Calu3 (cell line): ENCODE measurements around the gene DDAH1. TPM values are rescaled to one million over a fixed set of nuclear protein-coding genes. Genes with fewer than 3 reads are reported as not detected.

Experiments
- BruUV-seq: library from RNA; stranded (reverse); fragments of 400-500 nt; replicated peaks from 2 replicates; lab custom pipeline; 2021; lab: Mats Ljungman, UMichigan
- CTCF ChIA-PET: fragments of 300-600 bp; sonication (Branson Sonifier 250); formaldehyde crosslinking; loops from one replicate; lab custom pipeline; 2022; ENCODE audit warnings: antibody characterized with exemption; lab: Charles Lee
- DNase-seq: peaks from one replicate; pipeline ENCODE4 v3.0.0; 2022
- H3K27ac Mint-ChIP-seq: one replicate; pipeline ENCODE4 v1.8.0; 2022; ENCODE audit warnings: mixed read lengths; ENCODE audit not compliant: unreplicated experiment
- H3K27me3 Mint-ChIP-seq: one replicate; pipeline ENCODE4 v1.8.0; 2022; ENCODE audit warnings: mixed read lengths; ENCODE audit not compliant: unreplicated experiment
- H3K36me3 Mint-ChIP-seq: one replicate; pipeline ENCODE4 v1.8.0; 2022; ENCODE audit warnings: mild to moderate bottlenecking, moderate library complexity, mixed read lengths; ENCODE audit not compliant: insufficient read depth, unreplicated experiment
- H3K4me1 Mint-ChIP-seq: one replicate; pipeline ENCODE4 v1.8.0; 2022; ENCODE audit warnings: mild to moderate bottlenecking, low read depth, mixed read lengths; ENCODE audit not compliant: unreplicated experiment
- H3K4me3 Mint-ChIP-seq: one replicate; pipeline ENCODE4 v1.8.0; 2022; ENCODE audit warnings: mild to moderate bottlenecking, low read depth, moderate library complexity, mixed read lengths; ENCODE audit not compliant: unreplicated experiment
- H3K9me3 Mint-ChIP-seq: one replicate; pipeline ENCODE4 v1.8.0; 2022; ENCODE audit warnings: low read depth, mixed read lengths; ENCODE audit not compliant: unreplicated experiment
- intact Hi-C: fragments of 100-400 bp; cut with micrococcal nuclease; formaldehyde crosslinking; loops from one replicate; pipeline ENCODE4 v1.10.0; 2022; ENCODE audit not compliant: unreplicated experiment
- total RNA-seq: library from RNA; stranded (reverse); gene quantifications from 2 replicates; pipeline ENCODE4 v1.2.3, GENCODE V29; 2022
- TF ChIP-seq, protein P1 (sequence below): fragments of 200-600 bp; IDR thresholded peaks from one replicate; pipeline ENCODE4 v1.8.0; 2022; ENCODE audit warnings: antibody characterized with exemption; ENCODE audit not compliant: unreplicated experiment

The DDAH1 gene
- total RNA-seq, 1 experiment from 2014 or later = 84.1 TPM

DNA sequence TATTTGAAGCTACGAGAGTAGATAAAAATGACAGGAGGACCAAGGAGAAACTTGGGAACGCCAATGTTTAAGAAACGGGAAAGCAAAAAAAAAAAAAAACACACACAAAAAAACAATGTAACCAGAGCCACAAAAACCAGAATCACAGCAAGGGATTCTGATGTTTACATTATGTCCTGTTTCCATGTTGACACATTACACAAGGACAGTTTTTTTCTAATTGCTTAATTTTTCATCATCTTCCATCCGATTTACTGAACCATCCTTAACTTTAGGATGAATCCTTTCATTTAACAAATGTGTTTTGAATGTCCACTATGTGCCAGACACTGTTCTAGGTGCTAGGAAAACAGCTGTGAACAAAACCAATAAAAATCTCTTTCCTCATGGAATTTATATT, 187.2 kb downstream of the DDAH1 start:
- Mint-ChIP-seq H3K4me1 (peaks cover 55% of the 10 kb centered on the region), H3K27ac (no peak overlapping the region), H3K27me3 (no peaks in the 10 kb centered on the region), H3K36me3 (peaks cover 51% of the 10 kb centered on the region), H3K9me3 (no peaks in the 10 kb centered on the region), H3K4me3 (no peak overlapping the region)
- no peak for DNase-seq
- no TSS peak for BruUV-seq
- TF ChIP-seq, protein P1, sequence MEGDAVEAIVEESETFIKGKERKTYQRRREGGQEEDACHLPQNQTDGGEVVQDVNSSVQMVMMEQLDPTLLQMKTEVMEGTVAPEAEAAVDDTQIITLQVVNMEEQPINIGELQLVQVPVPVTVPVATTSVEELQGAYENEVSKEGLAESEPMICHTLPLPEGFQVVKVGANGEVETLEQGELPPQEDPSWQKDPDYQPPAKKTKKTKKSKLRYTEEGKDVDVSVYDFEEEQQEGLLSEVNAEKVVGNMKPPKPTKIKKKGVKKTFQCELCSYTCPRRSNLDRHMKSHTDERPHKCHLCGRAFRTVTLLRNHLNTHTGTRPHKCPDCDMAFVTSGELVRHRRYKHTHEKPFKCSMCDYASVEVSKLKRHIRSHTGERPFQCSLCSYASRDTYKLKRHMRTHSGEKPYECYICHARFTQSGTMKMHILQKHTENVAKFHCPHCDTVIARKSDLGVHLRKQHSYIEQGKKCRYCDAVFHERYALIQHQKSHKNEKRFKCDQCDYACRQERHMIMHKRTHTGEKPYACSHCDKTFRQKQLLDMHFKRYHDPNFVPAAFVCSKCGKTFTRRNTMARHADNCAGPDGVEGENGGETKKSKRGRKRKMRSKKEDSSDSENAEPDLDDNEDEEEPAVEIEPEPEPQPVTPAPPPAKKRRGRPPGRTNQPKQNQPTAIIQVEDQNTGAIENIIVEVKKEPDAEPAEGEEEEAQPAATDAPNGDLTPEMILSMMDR = no peak
- intact Hi-C loops = no loop called here
- CTCF ChIA-PET = interaction anchor here (1.0 kb wide), 1 partner anchor 303 kb away, joined by 5 read pairs; the partner anchor contains the start of gene CCN1

- no peak for DNase-seq
- Mint-ChIP-seq H3K27ac (peak overlapping the region; percentile 10), H3K9me3 (no peaks in the 10 kb centered on the region), H3K4me1 (peaks cover 53% of the 10 kb centered on the region), H3K4me3 (peak overlapping the region; percentile 86), H3K36me3 (peaks cover 54% of the 10 kb centered on the region), H3K27me3 (no peaks in the 10 kb centered on the region)
- CTCF ChIA-PET = interaction anchor here (0.7 to 2.1 kb wide), 8 partner anchors 8 to 332 kb away, joined by 3 to 11 read pairs (median 4); partner anchors contain the start of genes C1orf52 and CCN1
- TF ChIP-seq, protein P1 = no peak
- intact Hi-C loops = no loop called here
- BruUV-seq = TSS peak; percentile 61
These were observed 187.8 kb downstream of the DDAH1 start for GRCh38 chr1:85276978-85277639.

- H3K27me3 Mint-ChIP-seq = no peaks in the 10 kb centered on the region
- peak within 1 kb of the TSS; percentile 10 for H3K27ac Mint-ChIP-seq
- TF ChIP-seq, protein P1 = no peak
- H3K4me3 Mint-ChIP-seq = peak within 1 kb of the TSS; percentile 86
- H3K9me3 Mint-ChIP-seq = no peaks in the 10 kb centered on the region
- BruUV-seq = no TSS peak
- H3K36me3 Mint-ChIP-seq = peaks cover 58% of the 10 kb centered on the region
- H3K4me1 Mint-ChIP-seq = peaks cover 52% of the 10 kb centered on the region
- peak; percentile 98 for DNase-seq
- intact Hi-C loops = no loop called here
- CTCF ChIA-PET = interaction anchor here (0.7 to 2.1 kb wide), 10 partner anchors 9 to 381 kb away, joined by 3 to 11 read pairs (median 4); partner anchors contain the start of gene C1orf52
These were observed 188.6 kb downstream of the DDAH1 start, which contains the start of gene BCL10 for GRCh38 chr1:85276215-85276977. Gene BCL10 (minus strand): TSS chr1:85276632. CDS start chr1:85276352, 280 bp downstream.

GRCh38 chr1:85275701-85276214, 189.2 kb downstream of the DDAH1 start:
- no peak for DNase-seq
- TF ChIP-seq, protein P1 = no peak
- BruUV-seq = no TSS peak

More at GRCh38 chr1:85275701-85276214, 189.2 kb downstream of the DDAH1 start:
- Mint-ChIP-seq H3K27ac (peak overlapping the region; percentile 10), H3K4me3 (peak overlapping the region; percentile 86), H3K36me3 (peaks cover 64% of the 10 kb centered on the region), H3K27me3 (no peaks in the 10 kb centered on the region), H3K4me1 (peaks cover 57% of the 10 kb centered on the region), H3K9me3 (no peaks in the 10 kb centered on the region)
- CTCF ChIA-PET = interaction anchor here (0.7 to 2.1 kb wide), 7 partner anchors 9 to 382 kb away, joined by 3 to 11 read pairs (median 6); partner anchors contain the start of gene C1orf52
- intact Hi-C loops = no loop called here
